Globus pallidus (tissue), 1 donor: ENCODE data around the gene CAMTA1.

ENCODE experiments used
- DNase-seq: peaks from one replicate; pipeline ENCODE4 v3.0.0-alpha.2; 2015; ENCODE audit warnings: low spot score

CAMTA1 gene

DNA sequence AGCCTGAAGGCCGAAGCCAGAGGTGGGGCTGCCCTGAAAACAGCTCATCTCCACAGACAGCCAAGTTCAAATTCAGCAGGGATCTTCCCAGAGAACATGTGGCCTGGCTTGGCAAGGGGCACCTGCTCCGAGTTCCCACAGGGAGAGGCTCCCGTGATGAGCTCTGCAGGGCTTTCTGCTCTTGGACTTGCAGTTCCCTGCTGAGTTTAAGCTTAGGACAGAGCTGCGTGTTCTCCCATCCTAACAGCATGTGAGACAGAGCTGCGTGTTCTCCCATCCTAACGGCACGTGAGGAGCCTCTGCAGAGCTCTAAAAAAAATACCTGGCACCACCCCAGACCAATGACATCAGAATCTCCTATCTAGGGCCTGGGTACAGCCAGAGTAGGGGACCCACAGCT lies 872.8 kb downstream of the CAMTA1 start:
- DNase-seq, result no peak

DNA sequence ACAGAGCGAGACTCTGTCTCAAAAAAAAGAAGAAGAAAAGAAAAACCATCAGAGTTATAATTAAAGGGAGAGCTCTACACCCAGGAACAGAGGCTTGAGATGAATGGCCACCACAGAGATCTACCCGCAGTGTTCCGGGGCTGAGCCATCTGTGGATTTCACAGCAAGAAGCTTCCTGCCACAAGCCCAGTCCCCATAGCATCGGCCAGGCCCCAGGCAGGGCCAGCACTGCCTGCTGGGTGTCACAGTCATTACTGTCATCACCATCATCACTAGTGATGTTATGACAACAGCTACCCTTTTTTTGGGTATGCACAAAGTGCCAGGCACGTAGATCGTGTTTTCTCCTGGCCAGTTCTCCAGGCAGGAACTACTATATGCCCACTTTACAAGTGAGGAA lies 874.3 kb downstream of the CAMTA1 start:
- no peak for DNase-seq

DNA sequence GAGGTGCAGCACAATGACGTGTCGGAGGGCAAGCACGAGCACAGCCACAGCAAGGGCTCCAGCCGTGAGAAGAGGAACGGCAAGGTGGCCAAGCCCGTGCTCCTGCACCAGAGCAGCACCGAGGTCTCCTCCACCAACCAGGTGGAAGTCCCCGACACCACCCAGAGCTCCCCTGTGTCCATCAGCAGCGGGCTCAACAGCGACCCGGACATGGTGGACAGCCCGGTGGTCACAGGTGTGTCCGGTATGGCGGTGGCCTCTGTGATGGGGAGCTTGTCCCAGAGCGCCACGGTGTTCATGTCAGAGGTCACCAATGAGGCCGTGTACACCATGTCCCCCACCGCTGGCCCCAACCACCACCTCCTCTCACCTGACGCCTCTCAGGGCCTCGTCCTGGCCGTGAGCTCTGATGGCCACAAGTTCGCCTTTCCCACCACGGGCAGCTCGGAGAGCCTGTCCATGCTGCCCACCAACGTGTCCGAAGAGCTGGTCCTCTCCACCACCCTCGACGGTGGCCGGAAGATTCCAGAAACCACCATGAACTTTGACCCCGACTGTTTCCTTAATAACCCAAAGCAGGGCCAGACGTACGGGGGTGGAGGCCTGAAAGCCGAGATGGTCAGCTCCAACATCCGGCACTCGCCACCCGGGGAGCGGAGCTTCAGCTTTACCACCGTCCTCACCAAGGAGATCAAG lies 878.3 kb downstream of the CAMTA1 start:
- no peak for DNase-seq

DNA sequence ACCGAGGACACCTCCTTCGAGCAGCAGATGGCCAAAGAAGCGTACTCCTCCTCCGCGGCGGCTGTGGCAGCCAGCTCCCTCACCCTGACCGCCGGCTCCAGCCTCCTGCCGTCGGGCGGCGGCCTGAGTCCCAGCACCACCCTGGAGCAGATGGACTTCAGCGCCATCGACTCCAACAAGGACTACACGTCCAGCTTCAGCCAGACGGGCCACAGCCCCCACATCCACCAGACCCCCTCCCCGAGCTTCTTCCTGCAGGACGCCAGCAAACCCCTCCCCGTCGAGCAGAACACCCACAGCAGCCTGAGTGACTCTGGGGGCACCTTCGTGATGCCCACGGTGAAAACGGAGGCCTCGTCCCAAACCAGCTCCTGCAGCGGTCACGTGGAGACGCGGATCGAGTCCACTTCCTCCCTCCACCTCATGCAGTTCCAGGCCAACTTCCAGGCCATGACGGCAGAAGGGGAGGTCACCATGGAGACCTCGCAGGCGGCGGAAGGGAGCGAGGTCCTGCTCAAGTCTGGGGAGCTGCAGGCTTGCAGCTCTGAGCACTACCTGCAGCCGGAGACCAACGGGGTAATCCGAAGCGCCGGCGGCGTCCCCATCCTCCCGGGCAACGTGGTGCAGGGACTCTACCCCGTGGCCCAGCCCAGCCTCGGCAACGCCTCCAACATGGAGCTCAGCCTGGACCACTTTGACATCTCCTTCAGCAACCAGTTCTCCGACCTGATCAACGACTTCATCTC lies 879.1 kb downstream of the CAMTA1 start:
- no peak for DNase-seq

DNA sequence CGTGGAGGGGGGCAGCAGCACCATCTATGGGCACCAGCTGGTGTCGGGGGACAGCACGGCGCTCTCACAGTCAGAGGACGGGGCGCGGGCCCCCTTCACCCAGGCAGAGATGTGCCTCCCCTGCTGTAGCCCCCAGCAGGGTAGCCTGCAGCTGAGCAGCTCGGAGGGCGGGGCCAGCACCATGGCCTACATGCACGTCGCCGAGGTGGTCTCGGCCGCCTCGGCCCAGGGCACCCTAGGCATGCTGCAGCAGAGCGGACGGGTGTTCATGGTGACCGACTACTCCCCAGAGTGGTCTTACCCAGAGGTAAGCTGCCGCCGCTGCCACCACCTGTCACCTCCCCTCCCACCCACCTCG lies 879.6 kb downstream of the CAMTA1 start:
- DNase-seq, result no peak

DNA sequence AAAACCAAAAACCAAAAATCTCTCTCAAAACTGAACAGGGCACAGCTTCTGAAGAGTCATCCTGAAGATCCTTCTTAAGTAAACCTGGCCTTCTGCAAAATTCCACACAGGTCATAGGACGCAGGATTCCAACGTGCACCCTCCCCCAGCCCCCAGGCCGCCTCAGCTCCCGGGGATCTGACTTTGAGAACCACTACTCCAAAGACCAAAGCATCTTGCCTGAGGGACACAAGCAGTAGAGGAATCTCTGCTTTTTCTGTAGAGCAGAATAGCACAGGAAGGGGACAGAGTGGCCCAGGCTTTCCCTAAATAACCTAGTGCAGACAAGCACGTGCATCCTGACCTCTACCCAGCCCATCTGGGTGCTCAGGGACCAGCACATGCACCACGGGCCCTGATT lies 881.0 kb downstream of the CAMTA1 start:
- DNase-seq, result no peak

DNA sequence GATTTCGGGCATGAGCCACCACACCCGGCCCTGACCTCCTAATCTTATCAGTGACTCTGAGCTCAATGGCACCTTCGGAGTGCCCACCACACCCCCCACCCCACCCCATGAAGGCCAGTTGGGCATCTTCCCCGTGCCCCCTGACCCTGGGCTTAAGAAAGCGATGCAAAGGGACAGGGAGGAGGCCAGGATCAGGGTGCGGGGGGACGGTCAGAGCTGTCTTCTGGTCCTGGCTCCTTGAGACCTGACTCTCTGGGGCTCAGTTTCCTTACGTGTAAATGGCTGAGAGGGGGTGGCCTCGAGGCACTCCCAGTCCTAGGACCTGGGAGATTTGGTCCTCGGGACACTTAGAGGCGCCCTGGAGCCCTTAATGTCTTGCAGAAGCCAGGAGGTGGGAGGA lies 881.9 kb downstream of the CAMTA1 start:
- DNase-seq, result no peak

DNA sequence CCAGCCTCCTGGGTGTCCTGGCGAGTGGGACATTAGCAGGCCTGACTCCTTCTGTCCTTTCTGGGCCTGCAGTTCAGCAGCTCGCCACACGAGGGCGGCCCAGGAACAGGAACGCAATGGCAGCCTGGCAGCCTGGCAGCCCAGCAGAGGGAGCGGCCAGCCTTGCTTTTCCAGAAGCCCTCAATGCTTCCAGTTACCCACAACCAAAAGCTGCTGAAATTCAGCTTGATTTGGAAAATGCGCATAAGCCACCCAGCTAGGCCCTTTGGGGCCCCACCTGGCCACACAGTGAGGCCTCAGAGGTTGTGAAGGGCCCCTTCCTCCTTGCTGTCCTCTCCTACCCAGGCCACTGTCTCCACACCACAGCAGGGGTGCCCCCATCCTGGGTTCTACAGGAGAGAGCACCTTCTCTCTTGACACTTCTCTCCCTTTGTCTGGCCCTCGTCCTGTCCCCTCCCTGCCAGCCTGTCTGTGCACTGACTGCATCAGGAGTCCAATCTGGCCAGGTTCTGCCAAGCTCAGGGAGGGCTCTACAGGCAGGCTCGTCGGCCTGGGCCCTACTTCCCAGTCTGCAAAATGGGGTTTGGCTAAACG lies 882.5 kb downstream of the CAMTA1 start:
- peak; percentile 88 for DNase-seq

DNA sequence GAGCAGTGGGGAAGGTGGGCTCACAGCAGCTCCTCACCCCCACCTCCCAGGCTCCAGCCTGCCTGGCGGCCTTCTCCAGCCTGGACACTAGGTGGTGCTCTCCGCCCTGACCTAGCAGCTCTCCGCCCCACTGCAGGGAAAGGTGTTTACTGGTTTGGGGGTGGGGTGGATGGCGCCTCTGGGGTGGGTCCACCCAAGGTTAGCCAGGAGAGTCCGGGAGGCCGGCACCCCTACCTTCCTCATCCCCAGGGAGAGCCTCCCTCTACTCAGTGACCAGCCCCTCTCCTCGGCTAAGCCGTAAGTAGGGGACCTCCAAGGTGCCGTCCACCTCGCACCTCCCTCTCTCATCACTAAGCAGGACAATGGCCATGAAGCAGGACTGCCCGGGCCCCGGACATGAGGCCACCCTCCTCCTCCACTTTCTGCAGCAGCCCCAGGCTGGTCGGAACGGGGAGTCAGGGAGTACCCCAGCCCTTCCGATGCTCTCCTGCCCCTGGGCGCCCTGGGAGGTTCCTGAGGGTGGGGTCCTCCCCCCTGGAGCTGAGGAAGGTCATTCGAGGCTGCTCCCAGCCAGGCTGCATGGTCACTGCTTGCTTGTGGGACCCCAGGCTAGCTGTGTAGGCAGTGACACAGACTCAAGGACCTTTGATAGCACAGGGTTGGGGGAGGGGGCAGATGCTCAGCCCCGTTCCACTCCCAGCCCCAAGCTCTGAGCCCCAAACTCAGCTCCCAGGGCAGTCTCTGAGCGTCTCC lies 884.5 kb downstream of the CAMTA1 start:
- peak; percentile 69 for DNase-seq

DNA sequence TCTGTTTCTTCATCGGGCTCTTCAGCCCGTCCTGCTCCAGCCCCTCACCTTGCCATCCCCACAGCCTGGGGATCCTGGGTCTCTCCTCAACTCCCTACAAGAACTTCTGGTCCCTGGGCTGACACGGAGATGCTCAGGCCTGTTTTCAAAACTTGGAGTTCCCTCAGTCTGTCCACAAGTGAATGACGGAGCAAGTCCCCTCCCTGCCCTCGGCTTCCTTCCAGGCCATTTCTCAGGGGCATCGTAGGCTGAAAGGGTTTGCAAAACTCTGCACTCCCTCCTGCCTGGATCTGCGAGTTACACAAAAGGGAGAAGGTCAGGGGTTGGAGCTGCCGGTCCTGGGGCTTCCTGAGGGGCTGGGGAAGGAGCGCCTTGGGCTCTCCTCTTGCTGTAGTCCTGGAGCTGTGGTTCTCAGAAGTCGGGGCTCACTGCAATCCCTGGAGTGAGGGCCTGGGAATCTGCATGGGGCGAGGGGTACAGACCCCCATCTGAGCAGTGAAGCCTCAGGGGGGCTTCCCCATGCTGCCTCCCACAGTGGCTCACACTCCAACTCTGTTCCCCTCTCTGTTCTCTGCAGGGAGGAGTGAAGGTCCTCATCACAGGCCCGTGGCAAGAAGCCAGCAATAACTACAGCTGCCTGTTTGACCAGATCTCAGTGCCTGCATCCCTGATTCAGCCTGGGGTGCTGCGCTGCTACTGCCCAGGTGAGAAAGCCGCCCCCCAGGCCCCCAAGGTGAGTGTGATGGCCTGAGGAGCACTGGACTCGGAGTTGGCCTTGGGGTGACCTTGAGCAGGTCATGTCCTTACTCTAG lies 885.3 kb downstream of the CAMTA1 start:
- DNase-seq, result no peak

DNA sequence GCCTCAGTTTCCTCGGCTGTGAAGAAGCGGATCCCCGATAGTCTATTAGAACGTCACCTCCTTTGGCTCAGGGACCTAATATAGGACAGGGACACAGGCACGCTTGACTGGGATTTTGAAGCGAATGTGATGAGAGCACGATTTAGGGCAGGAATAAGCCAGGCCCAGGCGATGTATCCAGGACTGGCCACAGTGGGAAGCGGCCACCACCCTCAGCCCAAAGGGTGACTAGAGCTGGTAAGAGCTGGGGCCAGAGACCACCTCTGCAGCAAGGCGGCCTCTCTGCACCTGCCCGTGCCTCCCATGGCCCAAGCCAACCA lies 885.9 kb downstream of the CAMTA1 start:
- no peak for DNase-seq

DNA sequence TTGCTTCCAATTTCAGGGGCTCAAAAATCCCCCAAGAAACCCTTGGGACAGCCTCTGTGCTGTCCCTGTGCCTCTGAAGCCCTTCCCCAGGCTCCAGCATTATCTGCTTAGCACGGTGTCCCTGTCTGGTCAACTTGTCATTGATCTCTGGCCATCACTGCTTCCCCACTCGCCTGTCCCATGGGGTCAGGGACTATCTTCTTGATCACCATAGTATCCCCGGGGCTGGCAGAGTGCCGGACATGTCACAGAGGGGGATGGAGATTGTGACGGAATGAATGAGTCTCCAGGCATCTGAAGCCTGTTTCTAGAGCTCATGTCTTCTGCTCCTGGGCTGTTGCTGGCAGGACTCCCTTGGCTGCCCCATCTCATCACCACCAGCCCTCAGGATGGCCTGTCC lies 886.4 kb downstream of the CAMTA1 start:
- DNase-seq, result no peak

DNA sequence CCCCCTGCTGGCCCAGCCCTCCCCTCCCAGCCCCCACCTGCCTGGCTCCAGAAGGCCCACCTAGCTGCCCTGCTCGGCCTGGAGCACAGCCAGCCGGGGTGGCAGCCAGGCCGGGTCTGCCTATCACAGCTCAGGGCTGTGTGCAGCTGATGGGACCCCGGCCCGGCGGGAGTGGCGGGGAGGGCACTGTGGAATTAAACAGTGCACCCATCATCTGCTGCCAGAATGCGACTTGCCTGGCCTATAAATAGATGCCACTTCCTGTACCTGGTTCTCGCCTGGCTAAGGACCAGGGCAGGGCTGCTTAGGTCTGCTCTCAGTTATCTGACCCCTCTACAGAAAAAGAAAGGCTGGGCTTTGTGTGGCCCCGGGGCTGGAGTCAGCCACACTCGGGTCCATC lies 887.6 kb downstream of the CAMTA1 start:
- DNase-seq, result no peak

DNA sequence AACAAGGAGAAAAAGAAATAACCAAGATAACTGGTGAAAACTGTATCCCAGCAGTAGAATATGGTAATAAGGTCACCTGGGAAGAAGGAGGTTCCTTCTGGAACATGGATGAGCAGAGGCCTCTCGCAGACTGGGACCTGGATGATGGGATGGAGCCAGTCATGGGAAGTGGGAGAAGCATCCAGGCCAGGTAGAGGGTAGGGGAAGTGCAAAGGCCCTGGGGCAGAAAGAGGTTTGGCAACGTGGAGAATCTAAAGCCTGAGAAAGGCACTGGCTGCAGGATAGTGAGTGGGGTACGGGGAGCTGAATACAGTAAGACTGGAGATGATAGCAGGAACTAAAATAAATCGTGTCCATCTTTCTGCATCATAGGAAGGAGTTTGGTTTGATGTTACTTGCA lies 889.7 kb downstream of the CAMTA1 start:
- DNase-seq, result no peak

DNA sequence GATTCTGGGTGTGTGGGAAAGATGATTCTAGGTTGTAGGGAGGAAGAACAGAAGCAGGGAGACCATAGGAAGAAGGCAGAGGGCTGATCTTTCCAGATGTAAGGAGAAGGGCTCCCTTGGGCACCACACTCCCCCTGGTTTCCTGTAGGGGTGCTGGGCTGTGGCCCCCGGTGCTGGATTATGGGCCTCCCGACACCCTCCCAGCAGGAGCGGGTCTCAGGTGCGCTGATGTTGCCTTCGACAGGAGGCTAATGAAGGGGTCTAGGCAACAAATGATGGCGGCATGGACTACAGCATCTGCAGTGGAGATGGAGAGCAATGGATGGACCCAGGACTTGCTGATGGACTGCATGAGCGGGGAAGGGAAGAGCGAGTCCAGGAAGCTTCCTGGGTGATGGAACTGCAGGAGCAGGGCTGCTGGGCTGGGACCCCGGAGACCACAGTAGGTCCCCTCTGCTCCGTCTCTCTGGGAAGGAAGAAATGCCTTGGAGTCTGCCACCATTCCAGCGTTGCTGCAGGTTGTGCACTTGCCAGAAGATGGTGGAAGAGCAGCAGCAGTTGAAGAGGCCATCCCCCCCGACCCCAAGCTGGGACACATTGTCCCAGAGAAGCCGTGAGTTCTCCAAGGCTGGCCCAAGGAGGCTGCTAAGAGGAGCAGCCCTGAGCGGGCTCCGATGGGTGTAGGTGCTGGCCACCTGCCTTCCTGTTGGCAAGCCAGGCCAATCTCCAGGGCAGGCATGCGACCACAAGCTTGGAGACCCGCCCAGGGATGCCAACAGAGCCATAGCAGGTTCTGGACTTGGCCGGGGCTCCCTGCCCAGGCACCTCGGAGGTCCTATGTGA lies 890.4 kb downstream of the CAMTA1 start:
- DNase-seq, result no peak

DNA sequence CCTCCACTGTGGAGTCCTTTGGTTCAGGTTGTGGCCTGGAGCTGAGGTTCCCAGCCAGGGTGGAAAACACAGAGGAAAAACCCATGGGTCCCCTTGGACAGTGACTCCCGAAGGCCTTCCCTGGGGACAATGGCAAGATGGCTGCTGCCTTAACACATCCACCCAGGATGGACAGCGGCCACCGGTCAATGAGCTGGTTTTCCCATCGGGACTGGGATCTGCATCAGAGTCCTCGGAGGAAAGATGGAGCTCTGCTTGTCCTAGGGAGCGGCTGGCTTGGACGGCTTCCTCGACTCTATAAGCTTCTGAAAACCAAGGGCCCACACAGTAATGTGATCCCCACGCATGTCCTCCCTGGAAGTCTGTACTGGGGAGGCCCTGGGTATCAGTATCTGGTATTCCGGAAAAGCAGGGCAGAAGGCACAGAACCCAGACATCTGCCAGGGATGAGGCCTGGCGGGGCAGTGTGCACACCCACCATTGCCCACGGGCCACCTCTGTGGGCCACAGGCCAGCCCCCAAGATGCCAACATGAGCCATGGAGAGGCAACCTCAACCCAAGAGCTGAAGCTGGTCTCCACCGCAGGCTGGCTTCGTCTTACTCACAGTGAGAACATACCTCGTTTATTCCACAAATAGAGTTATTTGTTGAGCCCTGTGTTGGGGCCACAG lies 891.2 kb downstream of the CAMTA1 start:
- no peak for DNase-seq

DNA sequence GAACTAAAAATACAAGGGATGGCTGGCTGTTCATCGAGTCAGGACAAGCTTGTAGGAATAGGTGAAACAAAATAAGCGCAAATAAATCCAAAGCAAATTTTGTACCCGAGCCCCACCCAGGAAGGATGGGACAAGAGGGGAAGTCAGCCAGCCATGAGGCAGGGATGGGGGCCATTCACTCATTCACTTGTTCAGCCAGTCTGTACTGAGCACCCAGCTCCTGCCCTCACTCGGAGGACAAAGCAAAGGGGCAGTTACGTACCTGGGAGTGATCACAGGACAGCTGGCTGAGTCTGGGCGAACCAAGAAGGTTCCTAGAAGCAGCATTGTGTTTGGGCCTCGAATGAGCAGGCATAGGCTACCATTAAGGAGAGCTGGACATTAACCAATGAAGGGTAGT lies 891.9 kb downstream of the CAMTA1 start:
- no peak for DNase-seq

DNA sequence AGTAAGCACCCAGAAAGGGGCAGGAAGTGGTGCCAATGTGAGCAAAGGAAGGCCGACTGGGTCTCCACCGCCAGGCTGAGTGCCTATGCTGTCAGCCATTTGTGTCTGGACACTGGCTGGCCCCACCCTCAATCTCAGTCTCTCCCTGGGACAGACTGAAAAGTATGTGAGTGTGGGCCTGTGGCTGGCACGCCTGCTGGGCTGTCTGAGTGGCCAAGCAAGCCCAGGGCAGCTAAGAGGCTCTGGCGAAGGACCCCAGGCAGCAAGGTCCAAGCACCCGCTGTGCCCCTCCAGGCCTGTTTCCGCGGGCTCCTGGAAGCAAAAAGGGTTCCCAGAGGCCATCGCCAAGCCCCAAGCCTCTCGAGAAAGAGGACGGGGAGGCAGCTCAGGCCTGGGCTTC lies 892.6 kb downstream of the CAMTA1 start:
- DNase-seq, result no peak

DNA sequence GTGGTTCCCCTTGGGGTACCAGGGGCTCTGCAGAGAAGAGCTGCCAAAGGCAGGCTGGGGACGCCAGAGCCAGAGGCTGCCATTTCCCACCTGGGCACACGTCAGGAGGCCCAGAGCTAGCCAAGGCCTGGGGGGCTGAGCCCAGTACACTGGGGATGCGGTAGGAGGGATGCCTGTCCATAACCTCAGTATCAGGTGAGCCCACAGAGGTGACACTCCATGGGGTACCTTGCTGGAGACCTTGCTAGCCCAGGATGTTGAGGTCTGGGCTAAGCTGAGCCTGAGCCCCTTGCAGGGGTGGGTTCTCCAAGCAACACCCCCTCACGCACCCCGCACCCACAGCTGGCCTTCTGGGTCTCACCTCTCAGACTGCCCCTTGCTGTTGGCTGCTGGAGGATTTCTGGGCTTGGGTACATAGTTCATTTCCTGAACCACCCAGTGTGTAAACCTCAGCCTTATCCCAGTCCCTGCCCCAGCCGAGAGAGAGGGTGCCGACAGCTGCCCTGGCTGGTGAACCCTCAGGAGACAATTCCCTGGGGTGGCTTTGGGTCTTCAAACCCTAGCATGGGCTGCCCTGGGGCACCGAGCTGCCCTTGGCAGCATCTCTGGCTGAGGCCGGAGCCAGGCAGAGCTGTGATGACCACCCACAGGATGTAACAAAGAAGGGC lies 893.4 kb downstream of the CAMTA1 start:
- DNase-seq, result no peak
